ENCODE measurements around the gene PTPRA.

PTPRA gene

GRCh38 chr20:3085571-3086072, 212.3 kb downstream of the PTPRA start:
- Histone ChIP-seq H3K36me3 (no peaks in the 10 kb centered on the region), H3K4me3 (ENCODE audit: low read depth in 1 of 2, low read length in 1 of 2) (no peak overlapping the region), H3K27me3 (peaks cover 92% of the 10 kb centered on the region), H3K9me3 (no peaks in the 10 kb centered on the region), H3K27ac (no peak overlapping the region), H3K4me1 (ENCODE audit: control insufficient read depth in 1 of 2, insufficient read depth in 1 of 2, low read depth in 1 of 2, low read length in 1 of 2) (peaks cover 11 to 29% of the 10 kb centered on the region in 2 experiments)
- no peak for TF ChIP-seq CTCF (IDR thresholded peaks at IDR 0.05)

GRCh38 chr20:3088031-3088430, 214.8 kb downstream of the PTPRA start:
- peaks cover 92% of the 10 kb centered on the region for H3K27me3 ChIP-seq
- TF ChIP-seq CTCF (IDR thresholded peaks at IDR 0.05), result no peak
- H3K27ac ChIP-seq, result no peak overlapping the region
- H3K4me3 ChIP-seq (ENCODE audit: low read depth in 1 of 2, low read length in 1 of 2), result no peak overlapping the region
- H3K9me3 ChIP-seq, result no peaks in the 10 kb centered on the region
- H3K4me1 ChIP-seq (ENCODE audit: control insufficient read depth in 1 of 2, insufficient read depth in 1 of 2, low read depth in 1 of 2, low read length in 1 of 2), result peaks cover 10 to 25% of the 10 kb centered on the region in 2 experiments
- no peaks in the 10 kb centered on the region for H3K36me3 ChIP-seq

Data from neutrophil (primary cell).